SK-N-SH (cell line): Measurements from ENCODE around the gene ITPRIPL2. TPM values are rescaled to one million over a fixed set of nuclear protein-coding genes. Genes with fewer than 3 reads are reported as not detected.
A peak's percentile ranks its signal among the peaks of the same experiment; 100 is the strongest.

ENCODE experiments used
- ELF1 ChIP-seq: IDR thresholded peaks from 2 replicates; pipeline ENCODE4 v1.4.0; 2012
- EP300 ChIP-seq, 2 experiments: IDR thresholded peaks; 2 replicates each; pipeline versions ENCODE4 v1.4.0 to v1.6.1; 2012; ENCODE audit warnings: borderline replicate concordance in 1 of 2, low read depth in 1 of 2, low read length in 1 of 2
- FOXM1 ChIP-seq: IDR thresholded peaks from 2 replicates; pipeline ENCODE4 v1.4.0; 2012; ENCODE audit warnings: low read depth, mild to moderate bottlenecking
- GATA2 ChIP-seq: sonication (generic); formaldehyde crosslinking; IDR thresholded peaks from 2 replicates; pipeline ENCODE4 v1.5.0; 2020; ENCODE audit warnings: mild to moderate bottlenecking, missing genetic modification reagents
- JUND ChIP-seq: IDR thresholded peaks from 2 replicates; pipeline ENCODE4 v1.4.0; 2012
- MEF2A ChIP-seq: IDR thresholded peaks from 2 replicates; pipeline ENCODE4 v1.4.0; 2012; ENCODE audit warnings: low read depth, borderline replicate concordance
- NRF1 ChIP-seq: IDR thresholded peaks from 2 replicates; pipeline ENCODE4 v1.6.1; 2012; ENCODE audit warnings: low read depth, mild to moderate bottlenecking, low read length
- RFX5 ChIP-seq: IDR thresholded peaks from 2 replicates; pipeline ENCODE4 v1.6.1; 2012; ENCODE audit warnings: mild to moderate bottlenecking, improper control_type of control experiment, low read length
- SMC3 ChIP-seq: IDR thresholded peaks from 2 replicates; pipeline ENCODE4 v1.6.1; 2012; ENCODE audit warnings: low read depth, low read length, improper control_type of control experiment
- TAF1 ChIP-seq: IDR thresholded peaks from 2 replicates; pipeline ENCODE4 v1.6.1; 2012; ENCODE audit warnings: low read depth, mild to moderate bottlenecking, low read length, moderate library complexity, borderline replicate concordance
- YY1 ChIP-seq: IDR thresholded peaks from 2 replicates; pipeline ENCODE4 v1.4.0; 2012; ENCODE audit warnings: low read depth, mild to moderate bottlenecking
- polyA plus RNA-seq, 3 experiments: library from polyadenylated mRNA; depleted of rRNA; stranded (reverse); fragments of >200 nt; gene quantifications; 2 replicates each; pipeline ENCODE4 v1.2.3, GENCODE V29; 2012
- TF ChIP-seq, protein P1 (sequence below): IDR thresholded peaks from 2 replicates; pipeline ENCODE4 v1.6.1; 2012; ENCODE audit warnings: mild to moderate bottlenecking, low read depth, low read length, moderate library complexity
- TF ChIP-seq, protein P2 (sequence below): IDR thresholded peaks from 2 replicates; pipeline ENCODE4; 2012
- TF ChIP-seq, protein P3 (sequence below): fragments of 150-350 bp; IDR thresholded peaks from 2 replicates; pipeline ENCODE4 v1.6.1; 2017; ENCODE audit warnings: antibody characterized with exemption, low read length, low read depth, borderline replicate concordance
- TF ChIP-seq, protein P4 (sequence below): fragments of 150-350 bp; IDR thresholded peaks from 2 replicates; pipeline ENCODE4 v1.6.1; 2016; ENCODE audit warnings: mild to moderate bottlenecking, low read depth, low read length

ITPRIPL2 gene
- polyA plus RNA-seq, 1 of the 3 experiments (the other 2 are of a cell fraction): 4.3 TPM

DNA sequence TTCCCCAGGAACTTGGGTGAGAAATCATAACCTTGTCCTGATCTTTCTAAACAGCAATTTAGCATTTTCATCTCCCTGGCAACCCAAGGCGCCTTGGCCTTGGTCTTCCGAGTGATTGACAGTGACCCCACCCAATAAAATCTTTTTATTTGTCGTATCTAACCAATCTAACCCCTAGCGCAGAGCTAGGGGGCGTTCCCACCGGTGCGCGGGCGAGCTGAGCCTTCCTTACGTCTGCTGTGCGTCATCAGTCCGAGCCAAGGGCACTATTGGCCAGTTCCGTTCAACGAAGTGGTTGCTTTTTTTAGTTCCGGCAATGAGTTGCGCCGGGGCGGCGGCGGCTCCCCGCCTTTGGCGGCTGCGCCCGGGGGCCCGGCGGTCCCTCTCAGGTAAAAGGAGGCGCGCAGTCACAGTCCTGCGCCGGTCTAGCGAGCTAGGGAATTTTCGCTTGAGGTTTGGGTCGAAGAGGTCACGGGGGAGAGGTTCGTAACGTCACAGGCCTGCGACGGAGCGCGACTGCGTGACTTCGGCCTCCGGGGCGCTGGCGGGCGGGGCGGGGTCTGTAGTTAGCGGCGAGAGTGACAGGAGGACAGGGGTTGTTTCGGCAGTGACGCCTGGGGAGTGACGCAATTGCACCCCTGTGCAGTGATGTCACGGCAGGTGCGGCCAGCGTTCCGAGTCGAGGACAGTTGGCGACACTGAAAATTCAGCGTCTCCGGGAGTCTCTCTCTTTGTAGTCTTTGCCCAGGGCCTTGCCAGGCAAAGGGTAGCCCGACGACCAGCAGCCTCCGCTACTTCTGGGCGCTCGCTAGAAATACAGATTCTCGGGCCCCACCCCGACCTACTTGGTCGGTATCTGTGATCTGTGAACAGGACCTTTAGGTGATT, 46.2 kb upstream of the ITPRIPL2 start, which contains the start of gene COQ7 (continued):
- TF ChIP-seq, protein P1, sequence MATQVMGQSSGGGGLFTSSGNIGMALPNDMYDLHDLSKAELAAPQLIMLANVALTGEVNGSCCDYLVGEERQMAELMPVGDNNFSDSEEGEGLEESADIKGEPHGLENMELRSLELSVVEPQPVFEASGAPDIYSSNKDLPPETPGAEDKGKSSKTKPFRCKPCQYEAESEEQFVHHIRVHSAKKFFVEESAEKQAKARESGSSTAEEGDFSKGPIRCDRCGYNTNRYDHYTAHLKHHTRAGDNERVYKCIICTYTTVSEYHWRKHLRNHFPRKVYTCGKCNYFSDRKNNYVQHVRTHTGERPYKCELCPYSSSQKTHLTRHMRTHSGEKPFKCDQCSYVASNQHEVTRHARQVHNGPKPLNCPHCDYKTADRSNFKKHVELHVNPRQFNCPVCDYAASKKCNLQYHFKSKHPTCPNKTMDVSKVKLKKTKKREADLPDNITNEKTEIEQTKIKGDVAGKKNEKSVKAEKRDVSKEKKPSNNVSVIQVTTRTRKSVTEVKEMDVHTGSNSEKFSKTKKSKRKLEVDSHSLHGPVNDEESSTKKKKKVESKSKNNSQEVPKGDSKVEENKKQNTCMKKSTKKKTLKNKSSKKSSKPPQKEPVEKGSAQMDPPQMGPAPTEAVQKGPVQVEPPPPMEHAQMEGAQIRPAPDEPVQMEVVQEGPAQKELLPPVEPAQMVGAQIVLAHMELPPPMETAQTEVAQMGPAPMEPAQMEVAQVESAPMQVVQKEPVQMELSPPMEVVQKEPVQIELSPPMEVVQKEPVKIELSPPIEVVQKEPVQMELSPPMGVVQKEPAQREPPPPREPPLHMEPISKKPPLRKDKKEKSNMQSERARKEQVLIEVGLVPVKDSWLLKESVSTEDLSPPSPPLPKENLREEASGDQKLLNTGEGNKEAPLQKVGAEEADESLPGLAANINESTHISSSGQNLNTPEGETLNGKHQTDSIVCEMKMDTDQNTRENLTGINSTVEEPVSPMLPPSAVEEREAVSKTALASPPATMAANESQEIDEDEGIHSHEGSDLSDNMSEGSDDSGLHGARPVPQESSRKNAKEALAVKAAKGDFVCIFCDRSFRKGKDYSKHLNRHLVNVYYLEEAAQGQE: no peak; the same call in 1 of the 2 replicates
- TF ChIP-seq TAF1 (peak; percentile 41; the same call in 1 of the 2 replicates), GATA2 (no peak), ELF1 (peak; percentile 75), JUND (no peak), FOXM1 (no peak), MEF2A (no peak), SMC3 (no peak), EP300 (IDR thresholded peaks at IDR 0.05; ENCODE audit: borderline replicate concordance in 1 of 2, low read depth in 1 of 2, low read length in 1 of 2) (no peak), NRF1 (peak; percentile 61), YY1 (no peak; the same call in 1 of the 2 replicates), RFX5 (peak; percentile 77)
- TF ChIP-seq, protein P2, sequence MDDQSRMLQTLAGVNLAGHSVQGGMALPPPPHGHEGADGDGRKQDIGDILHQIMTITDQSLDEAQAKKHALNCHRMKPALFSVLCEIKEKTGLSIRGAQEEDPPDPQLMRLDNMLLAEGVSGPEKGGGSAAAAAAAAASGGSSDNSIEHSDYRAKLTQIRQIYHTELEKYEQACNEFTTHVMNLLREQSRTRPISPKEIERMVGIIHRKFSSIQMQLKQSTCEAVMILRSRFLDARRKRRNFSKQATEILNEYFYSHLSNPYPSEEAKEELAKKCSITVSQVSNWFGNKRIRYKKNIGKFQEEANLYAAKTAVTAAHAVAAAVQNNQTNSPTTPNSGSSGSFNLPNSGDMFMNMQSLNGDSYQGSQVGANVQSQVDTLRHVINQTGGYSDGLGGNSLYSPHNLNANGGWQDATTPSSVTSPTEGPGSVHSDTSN: peak; percentile 99
- TF ChIP-seq, protein P3, sequence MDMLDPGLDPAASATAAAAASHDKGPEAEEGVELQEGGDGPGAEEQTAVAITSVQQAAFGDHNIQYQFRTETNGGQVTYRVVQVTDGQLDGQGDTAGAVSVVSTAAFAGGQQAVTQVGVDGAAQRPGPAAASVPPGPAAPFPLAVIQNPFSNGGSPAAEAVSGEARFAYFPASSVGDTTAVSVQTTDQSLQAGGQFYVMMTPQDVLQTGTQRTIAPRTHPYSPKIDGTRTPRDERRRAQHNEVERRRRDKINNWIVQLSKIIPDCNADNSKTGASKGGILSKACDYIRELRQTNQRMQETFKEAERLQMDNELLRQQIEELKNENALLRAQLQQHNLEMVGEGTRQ: peak; percentile 43; the same call in 1 of the 2 replicates
- TF ChIP-seq, protein P4, sequence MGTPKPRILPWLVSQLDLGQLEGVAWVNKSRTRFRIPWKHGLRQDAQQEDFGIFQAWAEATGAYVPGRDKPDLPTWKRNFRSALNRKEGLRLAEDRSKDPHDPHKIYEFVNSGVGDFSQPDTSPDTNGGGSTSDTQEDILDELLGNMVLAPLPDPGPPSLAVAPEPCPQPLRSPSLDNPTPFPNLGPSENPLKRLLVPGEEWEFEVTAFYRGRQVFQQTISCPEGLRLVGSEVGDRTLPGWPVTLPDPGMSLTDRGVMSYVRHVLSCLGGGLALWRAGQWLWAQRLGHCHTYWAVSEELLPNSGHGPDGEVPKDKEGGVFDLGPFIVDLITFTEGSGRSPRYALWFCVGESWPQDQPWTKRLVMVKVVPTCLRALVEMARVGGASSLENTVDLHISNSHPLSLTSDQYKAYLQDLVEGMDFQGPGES: peak; percentile 89
